CD4-positive, alpha-beta T cell treated with Interleukin-4 for 4 hours (primary cell): Measurements from ENCODE around the gene KRTAP9-6.
"Not testable (repeated sequence)": the region's sequence is repeated elsewhere in the genome, so short reads cannot be mapped to it uniquely, and the experiment has no call there.

ENCODE experiments used
- DNase-seq: peaks from one replicate; pipeline ENCODE4 v3.0.0-alpha.2; 2020

KRTAP9-6 gene

GRCh38 chr17:41265078-41265477 lies at the start of gene KRTAP9-6:
Gene KRTAP9-6 (plus strand): TSS chr17:41265378. CDS start chr17:41265378, 0 bp downstream.
- no peak for DNase-seq

- DNase-seq = no peak
Observed at GRCh38 chr17:41215681-41216080, 49.5 kb upstream of the KRTAP9-6 start.

GRCh38 chr17:41223821-41224220 lies 41.4 kb upstream of the KRTAP9-6 start:
- no peak for DNase-seq

GRCh38 chr17:41226051-41226450 lies 39.1 kb upstream of the KRTAP9-6 start:
- DNase-seq = no peak

- not testable (repeated sequence) for DNase-seq
Observed at GRCh38 chr17:41226598-41227095, 38.5 kb upstream of the KRTAP9-6 start, which contains the start of gene KRTAP9-2. Gene KRTAP9-2 (plus strand): TSS chr17:41226648. CDS start chr17:41226655, 7 bp downstream.

- no peak for DNase-seq
Observed at GRCh38 chr17:41230094-41230493, 35.1 kb upstream of the KRTAP9-6 start.

GRCh38 chr17:41231731-41232130 lies 33.4 kb upstream of the KRTAP9-6 start:
- DNase-seq = no peak

- not testable (repeated sequence) for DNase-seq
Observed at GRCh38 chr17:41232399-41233105, 32.6 kb upstream of the KRTAP9-6 start, which contains the start of gene KRTAP9-3. Gene KRTAP9-3 (plus strand): TSS chr17:41232449. CDS start chr17:41232502, 53 bp downstream.

GRCh38 chr17:41237116-41237515 lies 28.1 kb upstream of the KRTAP9-6 start:
- DNase-seq = not testable (repeated sequence)

GRCh38 chr17:41237949-41238437 lies 27.2 kb upstream of the KRTAP9-6 start, which contains the start of gene KRTAP9-8:
Gene KRTAP9-8 (plus strand): TSS chr17:41237999. CDS start chr17:41238052, 53 bp downstream.
- DNase-seq = not testable (repeated sequence)

GRCh38 chr17:41246995-41247787 lies 18.0 kb upstream of the KRTAP9-6 start:
- not testable (repeated sequence) for DNase-seq

GRCh38 chr17:41249637-41250240 lies 15.4 kb upstream of the KRTAP9-6 start, which contains the start of gene KRTAP9-4:
Gene KRTAP9-4 (plus strand): TSS chr17:41249687. CDS start chr17:41249721, 34 bp downstream.
- not testable (repeated sequence) for DNase-seq

- no peak for DNase-seq
Observed at GRCh38 chr17:41251261-41251660, 13.9 kb upstream of the KRTAP9-6 start.

GRCh38 chr17:41254861-41255260 lies 10.3 kb upstream of the KRTAP9-6 start:
- no peak for DNase-seq

GRCh38 chr17:41255381-41256290 lies 9.5 kb upstream of the KRTAP9-6 start, which contains the start of gene KRTAP9-9:
Gene KRTAP9-9 (plus strand): TSS chr17:41255384.
- not testable (repeated sequence) for DNase-seq

- no peak for DNase-seq
Observed at GRCh38 chr17:41256291-41256685, 8.9 kb upstream of the KRTAP9-6 start.

GRCh38 chr17:41258406-41258805 lies 6.8 kb upstream of the KRTAP9-6 start:
- no peak for DNase-seq

GRCh38 chr17:41263212-41263611 lies 2.0 kb upstream of the KRTAP9-6 start:
- no peak for DNase-seq

- no peak for DNase-seq
Observed at GRCh38 chr17:41264599-41264998, 579 bp upstream of the KRTAP9-6 start.

- no peak for DNase-seq
Observed at GRCh38 chr17:41267711-41268110, 2.5 kb downstream of the KRTAP9-6 start.

- not testable (repeated sequence) for DNase-seq
Observed at GRCh38 chr17:41271323-41271722, 6.1 kb downstream of the KRTAP9-6 start.
